Activated CD8-positive, alpha-beta memory T cell treated with anti-CD3 and anti-CD28 coated beads, Interleukin-2, amount 50 U/mL, for 4 hours (primary cell): Measurements from ENCODE around the gene HES5.
"Not testable (repeated sequence)": the region's sequence is repeated elsewhere in the genome, so short reads cannot be mapped to it uniquely, and the experiment has no call there.

Experiments used
- DNase-seq: peaks from one replicate; pipeline ENCODE4 v3.0.0-alpha.2; 2020

Gene HES5

GRCh38 chr1:2560299-2561073 is 30.4 kb upstream of the HES5 start:
- DNase-seq: no peak

- no peak for DNase-seq
Measured at GRCh38 chr1:2559509-2560298, 29.6 kb upstream of the HES5 start.

- DNase-seq: no peak
Measured at GRCh38 chr1:2558861-2559260, 28.8 kb upstream of the HES5 start.

GRCh38 chr1:2558420-2558819 is 28.4 kb upstream of the HES5 start:
- DNase-seq: no peak

- no peak for DNase-seq
Measured at GRCh38 chr1:2557482-2558400, 27.7 kb upstream of the HES5 start.

GRCh38 chr1:2556678-2557481 is 26.8 kb upstream of the HES5 start:
- DNase-seq: no peak

GRCh38 chr1:2556277-2556677 is 26.2 kb upstream of the HES5 start, which contains the start of gene TNFRSF14:
Gene TNFRSF14, plus strand, starts transcription at chr1:2556371. Its CDS starts 294 bp downstream, at chr1:2556665.
- peak; percentile 70 for DNase-seq

- DNase-seq: peak; percentile 62
Measured at GRCh38 chr1:2555634-2556276, 25.7 kb upstream of the HES5 start.

- peak; percentile 70 for DNase-seq
Measured at GRCh38 chr1:2554621-2555387, 24.7 kb upstream of the HES5 start.

- DNase-seq: no peak
Measured at GRCh38 chr1:2553871-2554620, 24.0 kb upstream of the HES5 start.

GRCh38 chr1:2553076-2553475 is 23.0 kb upstream of the HES5 start:
- not testable (repeated sequence) for DNase-seq

GRCh38 chr1:2552189-2552588 is 22.1 kb upstream of the HES5 start:
- no peak for DNase-seq

- DNase-seq: not testable (repeated sequence)
Measured at GRCh38 chr1:2551544-2551943, 21.5 kb upstream of the HES5 start.

GRCh38 chr1:2550309-2550861 is 20.3 kb upstream of the HES5 start:
- not testable (repeated sequence) for DNase-seq

- not testable (repeated sequence) for DNase-seq
Measured at GRCh38 chr1:2549367-2550029, 19.4 kb upstream of the HES5 start.

- DNase-seq: peak; percentile 86
Measured at GRCh38 chr1:2548068-2548589, 18.1 kb upstream of the HES5 start.

- peak; percentile 46 for DNase-seq
Measured at GRCh38 chr1:2547210-2548067, 17.4 kb upstream of the HES5 start.
